Type B pancreatic cell (in vitro differentiated cells): ENCODE measurements around the gene ACER1. TPM values are rescaled to one million over a fixed set of nuclear protein-coding genes. Genes with fewer than 3 reads are reported as not detected.
"Not testable (repeated sequence)": the region's sequence is repeated elsewhere in the genome, so short reads cannot be mapped to it uniquely, and the experiment has no call there.

ENCODE experiments used
- DNase-seq: peaks from one replicate; pipeline ENCODE4 v3.0.0; 2021; ENCODE audit warnings: mixed read lengths; ENCODE audit not compliant: unreplicated experiment; ENCODE audit errors: extremely low spot score
- H3K27ac Mint-ChIP-seq: 2 replicates; pipeline ENCODE4 v1.8.0; 2021; ENCODE audit warnings: mild to moderate bottlenecking, mixed read lengths
- H3K27me3 Mint-ChIP-seq: 2 replicates; pipeline ENCODE4 v1.8.0; 2021; ENCODE audit warnings: mixed read lengths
- H3K36me3 Mint-ChIP-seq: 2 replicates; pipeline ENCODE4 v1.8.0; 2021; ENCODE audit warnings: mixed read lengths
- H3K4me1 Mint-ChIP-seq: one replicate; pipeline ENCODE4 v1.8.0; 2021; ENCODE audit warnings: mixed read lengths; ENCODE audit not compliant: unreplicated experiment
- H3K4me3 Mint-ChIP-seq: 2 replicates; pipeline ENCODE4 v1.8.0; 2021; ENCODE audit warnings: mild to moderate bottlenecking, mixed read lengths
- H3K9me3 Mint-ChIP-seq: 2 replicates; pipeline ENCODE4 v1.8.0; 2021; ENCODE audit warnings: mixed read lengths
- CTCF ChIP-seq: fragments of 200-600 bp; sonication (generic); conservative IDR thresholded peaks from 2 replicates; pipeline ENCODE4 v1.5.0; 2021; ENCODE audit warnings: antibody characterized with exemption, mild to moderate bottlenecking
- total RNA-seq: library from RNA; stranded (reverse); gene quantifications from 2 replicates; pipeline ENCODE4 v1.2.1, GENCODE V29; 2021; ENCODE audit warnings: low replicate concordance

ACER1 gene
- total RNA-seq, 1 donor from 2014 or later = not detected

GRCh38 chr19:6297202-6297601, 36.2 kb downstream of the ACER1 start:
- no peaks in the 10 kb centered on the region for H3K27me3 Mint-ChIP-seq
- no peak for TF ChIP-seq CTCF
- no peak overlapping the region for H3K4me3 Mint-ChIP-seq
- H3K27ac Mint-ChIP-seq = no peak overlapping the region
- H3K36me3 Mint-ChIP-seq = no peaks in the 10 kb centered on the region
- no peak for DNase-seq
- H3K4me1 Mint-ChIP-seq = no peaks in the 10 kb centered on the region
- H3K9me3 Mint-ChIP-seq = peaks cover 15% of the 10 kb centered on the region

- peaks cover 22% of the 10 kb centered on the region for H3K9me3 Mint-ChIP-seq
- no peak for DNase-seq
- no peak overlapping the region for H3K4me3 Mint-ChIP-seq
- no peak for TF ChIP-seq CTCF
- H3K27me3 Mint-ChIP-seq = no peaks in the 10 kb centered on the region
- no peak overlapping the region for H3K27ac Mint-ChIP-seq
- H3K4me1 Mint-ChIP-seq = no peaks in the 10 kb centered on the region
- no peaks in the 10 kb centered on the region for H3K36me3 Mint-ChIP-seq
Measured at GRCh38 chr19:6292006-6292405, 41.4 kb downstream of the ACER1 start.

GRCh38 chr19:6288737-6289136, 44.7 kb downstream of the ACER1 start:
- no peak for DNase-seq

GRCh38 chr19:6287269-6287885, 46.0 kb downstream of the ACER1 start:
- Mint-ChIP-seq H3K27ac (no peak overlapping the region), H3K4me1 (no peaks in the 10 kb centered on the region), H3K27me3 (no peaks in the 10 kb centered on the region), H3K36me3 (no peaks in the 10 kb centered on the region), H3K4me3 (no peak overlapping the region), H3K9me3 (peaks cover 7% of the 10 kb centered on the region)
- no peak for DNase-seq
- no peak for TF ChIP-seq CTCF

More at GRCh38 chr19:6288737-6289136, 44.7 kb downstream of the ACER1 start:
- Mint-ChIP-seq H3K4me3 (no peak overlapping the region), H3K4me1 (no peaks in the 10 kb centered on the region), H3K27me3 (no peaks in the 10 kb centered on the region), H3K27ac (no peak overlapping the region), H3K36me3 (no peaks in the 10 kb centered on the region), H3K9me3 (peaks cover 7% of the 10 kb centered on the region)
- no peak for TF ChIP-seq CTCF

GRCh38 chr19:6286676-6287075, 46.7 kb downstream of the ACER1 start:
- no peaks in the 10 kb centered on the region for H3K36me3 Mint-ChIP-seq
- no peaks in the 10 kb centered on the region for H3K4me1 Mint-ChIP-seq
- no peak for DNase-seq
- H3K9me3 Mint-ChIP-seq = peaks cover 7% of the 10 kb centered on the region
- TF ChIP-seq CTCF = no peak
- no peak overlapping the region for H3K4me3 Mint-ChIP-seq
- no peaks in the 10 kb centered on the region for H3K27me3 Mint-ChIP-seq
- H3K27ac Mint-ChIP-seq = no peak overlapping the region

- not testable (repeated sequence) for H3K4me3 Mint-ChIP-seq, H3K36me3 Mint-ChIP-seq, H3K9me3 Mint-ChIP-seq, H3K27me3 Mint-ChIP-seq, DNase-seq, H3K27ac Mint-ChIP-seq
- peaks cover 17% of the 10 kb centered on the region for H3K4me1 Mint-ChIP-seq
Measured at GRCh38 chr19:6282393-6282792, 51.0 kb downstream of the ACER1 start.
